Measurements from ENCODE around the gene ST8SIA6.

The ST8SIA6 gene

DNA sequence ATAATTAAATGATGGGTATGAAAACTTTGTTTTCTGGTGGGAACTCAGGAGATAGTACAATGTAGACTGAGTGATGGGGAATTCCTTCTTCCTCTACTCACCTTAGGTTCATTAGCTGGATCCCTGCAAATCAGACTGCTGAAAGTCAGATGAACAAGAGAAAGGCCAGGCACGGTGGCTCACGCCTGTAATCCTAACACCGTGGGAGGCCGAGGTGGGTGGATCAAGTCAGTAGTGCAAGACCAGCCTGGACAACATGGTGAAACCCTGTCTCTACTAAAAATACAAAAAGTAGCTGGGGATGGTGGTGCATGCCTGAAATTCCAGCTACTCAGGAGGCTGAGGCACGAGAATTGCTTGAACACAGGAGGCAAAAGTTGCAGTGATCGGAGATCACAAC is 28.7 kb upstream of the ST8SIA6 start:
- TF ChIP-seq, protein P1, sequence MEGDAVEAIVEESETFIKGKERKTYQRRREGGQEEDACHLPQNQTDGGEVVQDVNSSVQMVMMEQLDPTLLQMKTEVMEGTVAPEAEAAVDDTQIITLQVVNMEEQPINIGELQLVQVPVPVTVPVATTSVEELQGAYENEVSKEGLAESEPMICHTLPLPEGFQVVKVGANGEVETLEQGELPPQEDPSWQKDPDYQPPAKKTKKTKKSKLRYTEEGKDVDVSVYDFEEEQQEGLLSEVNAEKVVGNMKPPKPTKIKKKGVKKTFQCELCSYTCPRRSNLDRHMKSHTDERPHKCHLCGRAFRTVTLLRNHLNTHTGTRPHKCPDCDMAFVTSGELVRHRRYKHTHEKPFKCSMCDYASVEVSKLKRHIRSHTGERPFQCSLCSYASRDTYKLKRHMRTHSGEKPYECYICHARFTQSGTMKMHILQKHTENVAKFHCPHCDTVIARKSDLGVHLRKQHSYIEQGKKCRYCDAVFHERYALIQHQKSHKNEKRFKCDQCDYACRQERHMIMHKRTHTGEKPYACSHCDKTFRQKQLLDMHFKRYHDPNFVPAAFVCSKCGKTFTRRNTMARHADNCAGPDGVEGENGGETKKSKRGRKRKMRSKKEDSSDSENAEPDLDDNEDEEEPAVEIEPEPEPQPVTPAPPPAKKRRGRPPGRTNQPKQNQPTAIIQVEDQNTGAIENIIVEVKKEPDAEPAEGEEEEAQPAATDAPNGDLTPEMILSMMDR (conservative IDR thresholded peaks at IDR 0.05): no peak
- H3K27ac ChIP-seq: no peak overlapping the region

DNA sequence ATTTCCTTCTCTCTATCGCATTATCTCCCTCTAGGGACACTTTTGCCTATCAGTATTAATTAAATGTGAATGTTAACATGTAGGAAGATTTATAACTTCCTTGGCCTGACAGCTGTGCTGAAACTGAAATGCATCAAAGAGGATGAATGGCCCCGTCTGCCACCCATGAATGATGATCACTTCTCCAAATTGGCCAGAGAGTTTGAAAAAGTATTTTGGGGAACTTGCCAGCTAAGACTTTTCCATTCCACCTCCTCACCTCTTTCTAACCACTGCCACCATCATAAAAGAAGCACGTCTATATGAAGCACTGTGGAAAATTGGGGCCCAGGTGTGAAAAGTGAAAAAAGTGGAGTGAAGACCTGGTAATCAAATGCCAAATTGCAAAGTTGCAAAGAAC is 25.4 kb upstream of the ST8SIA6 start:
- TF ChIP-seq, protein P1 (conservative IDR thresholded peaks at IDR 0.05): no peak
- no peak overlapping the region for H3K27ac ChIP-seq

GRCh38 chr10:17479015-17479615 is 24.7 kb upstream of the ST8SIA6 start:
- TF ChIP-seq, protein P1 (conservative IDR thresholded peaks at IDR 0.05): no peak
- no peak overlapping the region for H3K27ac ChIP-seq

GRCh38 chr10:17476073-17476472 is 21.7 kb upstream of the ST8SIA6 start:
- TF ChIP-seq, protein P1 (conservative IDR thresholded peaks at IDR 0.05): no peak

GRCh38 chr10:17475661-17476060 is 21.3 kb upstream of the ST8SIA6 start:
- TF ChIP-seq, protein P1 (conservative IDR thresholded peaks at IDR 0.05): no peak
- H3K27ac ChIP-seq: no peak overlapping the region

More at GRCh38 chr10:17476073-17476472, 21.7 kb upstream of the ST8SIA6 start:
- H3K27ac ChIP-seq: no peak overlapping the region

DNA sequence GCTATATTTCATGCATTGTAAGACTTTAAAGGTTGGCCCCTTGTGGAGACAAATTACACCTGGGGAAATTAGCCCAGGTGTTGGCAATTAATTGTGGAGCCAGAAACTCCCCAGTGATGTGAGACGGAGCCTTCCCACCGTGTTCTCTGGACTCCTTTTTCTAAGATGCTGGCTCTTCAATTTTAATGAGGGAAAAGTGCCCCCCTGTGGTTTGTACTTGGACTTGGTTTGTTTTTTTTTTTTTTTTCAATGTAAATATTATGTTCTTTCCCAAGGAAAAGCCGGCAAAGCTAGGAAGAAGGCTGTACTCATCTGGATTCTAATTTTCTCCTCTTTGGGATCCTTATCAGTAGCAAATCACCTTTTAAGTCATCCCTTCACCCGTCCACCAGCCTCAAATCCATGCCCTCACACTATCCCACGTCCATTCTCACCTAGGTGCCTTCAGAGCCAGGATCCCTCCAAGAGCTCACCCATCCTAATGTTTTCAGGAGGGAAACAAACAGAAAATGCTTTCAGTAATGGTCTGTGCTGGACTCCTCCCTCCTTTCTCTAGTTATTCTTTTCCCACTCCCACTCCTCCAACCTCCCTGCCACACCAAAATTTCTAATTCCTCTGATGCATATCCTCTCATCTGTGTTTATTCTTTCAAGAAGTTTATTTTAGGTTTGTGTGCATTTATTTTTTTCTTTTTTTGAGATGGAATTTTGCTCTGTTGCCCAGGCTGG is 20.4 kb upstream of the ST8SIA6 start:
- TF ChIP-seq, protein P1 (conservative IDR thresholded peaks at IDR 0.05): peak; percentile 60
- no peak overlapping the region for H3K27ac ChIP-seq

DNA sequence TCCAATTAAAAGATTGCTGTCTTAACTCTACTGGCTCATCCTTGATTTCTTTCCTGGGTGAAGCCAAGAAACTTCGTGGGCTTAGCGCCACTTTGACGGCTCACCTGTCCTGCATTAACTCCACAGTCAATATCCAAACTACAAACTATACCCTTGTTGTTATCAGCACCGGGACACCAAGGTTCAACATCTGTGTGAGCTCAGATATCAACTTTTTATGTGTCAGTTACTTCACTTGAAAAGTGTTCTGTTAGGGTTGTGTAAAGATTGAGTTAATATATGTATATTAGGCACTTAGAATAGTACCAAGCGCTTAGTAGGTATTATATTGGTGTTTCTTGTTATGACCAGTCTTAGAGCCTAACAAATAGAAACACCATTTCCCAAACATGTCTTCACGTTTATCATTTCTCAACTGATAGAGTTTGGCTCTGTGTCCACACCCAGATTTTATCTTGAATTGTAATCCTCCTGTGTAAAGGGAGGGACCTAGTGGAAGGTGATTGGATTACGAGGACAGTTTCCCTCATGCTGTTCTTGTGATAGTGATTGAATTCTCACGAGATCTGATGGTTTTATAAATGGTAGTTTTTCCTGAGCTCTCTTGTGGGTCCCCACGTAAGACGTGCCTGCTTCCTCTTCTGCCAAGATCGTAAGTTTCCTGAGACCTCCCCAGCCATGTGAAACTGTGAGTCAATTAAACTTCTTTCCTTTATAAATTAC is 19.0 kb upstream of the ST8SIA6 start:
- TF ChIP-seq, protein P1 (conservative IDR thresholded peaks at IDR 0.05): no peak
- no peak overlapping the region for H3K27ac ChIP-seq
